Occipital lobe (tissue), 2 donors: ENCODE results near the gene MBNL2. TPM values are rescaled to one million over a fixed set of nuclear protein-coding genes. Genes with fewer than 3 reads are reported as not detected.

Source experiments
- DNase-seq: peaks from one replicate; lab custom pipeline; 2025; lab: John Stamatoyannopoulos, UW
- total RNA-seq: library from RNA; depleted of rRNA; stranded (reverse); fragments of >200 nt; gene quantifications from one replicate; pipeline ENCODE4 v1.2.3, GENCODE V29; 2014

MBNL2 gene
- total RNA-seq, 1 donor from 2014 or later, result 29.2 TPM

DNA sequence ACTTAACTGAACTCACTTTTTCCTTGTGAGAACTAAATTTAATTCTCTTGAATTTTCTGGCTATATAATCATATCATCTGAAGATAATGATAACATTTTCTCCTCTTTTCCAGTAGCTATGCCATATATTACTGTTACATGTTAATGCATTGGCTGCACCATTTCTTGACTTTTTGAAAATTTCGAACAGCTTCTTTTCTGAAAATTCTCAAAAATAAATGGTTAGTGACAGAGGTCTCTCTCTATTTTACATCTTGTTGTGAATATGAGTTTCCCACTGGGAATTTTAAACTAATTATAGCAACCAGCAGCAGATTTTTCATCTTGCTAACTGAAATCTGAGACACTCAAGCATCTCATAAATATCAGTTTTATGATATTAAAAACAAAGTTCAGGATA is 30.6 kb downstream of the MBNL2 start:
- DNase-seq, result no peak

DNA sequence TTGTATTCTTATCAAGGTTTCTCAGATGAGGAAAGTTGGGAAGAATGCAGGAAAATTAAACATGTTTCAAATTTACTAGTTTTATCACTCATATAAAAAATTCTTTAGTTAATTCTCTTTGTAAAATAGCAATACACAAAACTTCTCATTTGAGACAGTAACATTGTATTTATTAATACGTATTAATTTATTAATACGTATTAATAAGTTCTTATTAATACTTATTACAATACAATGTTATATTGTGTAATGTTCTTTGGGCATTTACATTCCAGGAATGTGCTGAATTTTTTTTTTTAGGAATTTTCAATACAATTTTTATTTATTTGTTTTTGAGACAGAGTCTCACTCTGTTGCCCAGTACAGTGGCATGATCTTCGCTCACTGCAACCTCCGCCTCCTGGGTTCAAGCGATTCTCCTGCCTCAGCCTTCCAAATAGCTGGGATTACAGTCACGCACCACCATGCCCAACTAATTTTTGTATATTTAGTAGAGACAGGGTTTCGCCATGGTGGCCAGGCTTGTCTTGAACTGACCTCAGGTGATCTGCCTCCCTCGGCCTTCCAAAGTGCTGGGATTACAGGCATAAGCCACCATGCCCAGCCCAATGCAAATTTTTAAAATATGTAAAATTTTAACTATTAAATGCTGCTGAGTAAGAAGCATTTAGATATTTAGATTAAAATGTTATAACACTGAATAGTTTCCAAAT is 31.6 kb downstream of the MBNL2 start:
- DNase-seq, result no peak

DNA sequence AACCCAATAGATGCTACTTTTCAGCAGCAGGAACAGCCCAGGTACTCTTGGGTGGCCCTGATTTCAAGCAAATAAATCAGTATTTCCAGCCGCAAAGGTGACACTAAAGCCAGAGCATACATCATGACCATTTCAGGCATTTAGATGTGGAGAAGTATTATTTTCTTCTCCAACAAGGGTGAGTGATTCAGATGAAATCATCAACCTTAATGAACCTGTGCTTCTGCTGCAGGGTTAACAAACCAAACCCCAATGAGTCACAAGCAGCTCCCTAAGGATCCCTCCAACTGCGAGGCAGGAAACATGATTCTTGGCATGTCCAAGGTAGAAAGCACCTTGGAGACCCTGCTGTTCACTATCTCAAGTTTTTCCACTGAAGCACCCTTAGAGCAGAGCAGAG is 32.7 kb downstream of the MBNL2 start:
- no peak for DNase-seq

DNA sequence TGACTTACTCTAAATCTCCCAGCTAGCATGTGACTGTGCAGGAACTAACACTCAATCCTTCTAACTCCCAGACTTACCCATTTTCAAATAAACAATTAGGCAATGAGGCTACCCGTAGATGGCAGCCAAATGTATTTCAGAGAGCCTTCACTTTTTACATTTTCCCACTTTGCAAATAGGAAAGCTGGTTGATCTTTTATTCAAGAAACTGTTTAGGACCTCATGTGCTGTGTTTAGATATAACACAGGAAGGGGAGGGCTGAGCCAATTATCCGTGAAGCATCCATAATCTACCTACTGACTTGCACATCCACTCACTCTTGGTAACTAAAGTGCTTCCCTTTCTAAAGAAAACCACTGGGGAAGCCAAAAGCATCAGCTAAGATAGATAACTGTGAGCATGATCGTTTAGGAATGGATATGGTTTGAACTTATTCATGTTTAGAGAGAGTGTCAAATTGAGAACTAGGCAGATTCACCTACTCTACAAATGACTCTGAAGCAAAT is 33.4 kb downstream of the MBNL2 start:
- no peak for DNase-seq

DNA sequence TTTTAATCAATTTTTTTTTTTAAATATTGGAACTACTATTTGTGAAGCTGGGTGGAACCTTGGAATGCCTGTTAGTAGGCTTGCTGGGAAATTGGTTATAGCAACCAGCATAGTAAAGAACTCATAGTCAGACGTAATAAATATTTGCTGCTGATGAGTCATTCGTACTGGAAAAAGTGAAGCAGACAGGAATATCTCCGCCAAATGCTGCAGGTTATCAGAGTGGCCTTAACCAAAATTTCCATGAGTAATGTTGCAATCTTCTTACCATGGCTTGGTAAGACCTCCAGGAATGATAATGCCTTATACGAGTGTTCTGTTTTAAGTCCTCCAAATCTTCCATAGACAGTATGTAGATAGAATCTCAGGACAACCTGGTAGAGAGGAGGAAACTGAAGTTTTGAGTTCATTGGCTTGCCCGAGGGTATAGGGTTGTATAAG is 34.2 kb downstream of the MBNL2 start:
- DNase-seq, result no peak

DNA sequence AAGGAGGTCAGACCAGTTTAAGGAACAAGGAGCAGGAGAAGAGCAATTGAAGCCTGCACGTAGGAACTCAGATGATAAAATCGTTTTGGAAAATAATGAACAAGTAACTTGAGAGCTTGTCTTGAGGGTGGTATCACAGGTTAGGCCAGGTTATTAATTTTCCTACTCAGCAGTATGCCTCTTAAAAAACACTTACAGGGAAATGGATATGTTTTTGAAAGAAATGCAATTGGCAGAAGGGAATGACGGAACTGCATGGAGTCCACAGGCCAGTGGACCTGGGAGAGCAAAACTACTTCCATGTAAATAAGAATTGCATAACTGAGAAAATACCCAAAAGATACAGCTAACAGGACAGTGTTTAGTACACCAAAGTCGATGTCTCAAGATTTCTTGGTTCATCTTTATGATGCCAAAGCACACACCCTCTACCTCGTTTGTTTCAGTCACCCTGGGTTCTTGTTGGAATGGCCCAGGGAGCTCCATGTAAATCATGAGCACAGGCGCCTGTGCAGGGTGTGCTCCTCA is 35.2 kb downstream of the MBNL2 start:
- DNase-seq, result no peak

DNA sequence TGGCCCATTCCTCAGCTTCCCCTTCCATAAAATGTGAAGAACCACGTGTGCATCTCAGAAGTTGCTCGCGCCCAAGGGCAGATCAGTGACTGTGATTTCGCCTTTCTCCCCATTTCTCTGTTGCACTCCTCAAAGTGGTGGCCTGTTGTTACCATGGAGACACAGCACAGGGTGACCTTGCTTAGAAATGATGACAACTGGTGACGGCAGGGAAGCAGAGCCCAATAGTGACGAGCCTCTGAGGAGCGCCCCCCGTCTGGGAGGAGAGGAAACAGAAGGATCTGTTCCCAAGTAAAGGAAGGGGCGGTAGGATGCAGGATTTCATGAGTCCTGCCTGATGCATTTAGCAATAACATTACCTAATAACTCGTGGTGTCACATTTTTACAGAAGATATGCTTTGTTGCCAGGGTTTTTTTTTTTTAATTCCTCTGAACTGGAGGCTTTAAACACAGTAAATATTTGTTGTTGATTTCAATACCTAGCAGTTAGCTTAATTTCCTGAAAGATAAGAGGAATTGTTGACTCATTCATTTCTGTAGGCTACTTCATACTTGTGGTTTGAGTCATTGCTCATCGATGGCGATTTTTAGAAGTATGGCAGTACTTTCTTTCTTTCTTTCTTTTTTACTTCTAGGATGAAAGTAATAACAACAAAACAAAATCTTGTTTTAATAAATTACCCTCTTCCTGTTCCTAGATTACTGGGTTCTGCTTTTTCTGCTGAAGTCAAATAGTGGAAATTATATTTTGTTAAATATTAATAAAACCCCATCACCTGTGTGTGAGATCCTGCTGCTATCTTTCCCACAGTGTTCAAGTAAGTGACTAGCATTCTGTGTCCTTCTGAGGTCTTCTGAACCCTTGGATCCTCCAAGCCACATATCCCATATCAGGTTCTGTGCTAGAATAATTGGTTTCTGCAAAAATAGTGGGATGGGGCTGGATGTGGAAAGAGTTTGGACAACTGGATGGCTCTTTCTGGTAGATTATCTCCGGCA is 36.0 kb downstream of the MBNL2 start:
- no peak for DNase-seq

DNA sequence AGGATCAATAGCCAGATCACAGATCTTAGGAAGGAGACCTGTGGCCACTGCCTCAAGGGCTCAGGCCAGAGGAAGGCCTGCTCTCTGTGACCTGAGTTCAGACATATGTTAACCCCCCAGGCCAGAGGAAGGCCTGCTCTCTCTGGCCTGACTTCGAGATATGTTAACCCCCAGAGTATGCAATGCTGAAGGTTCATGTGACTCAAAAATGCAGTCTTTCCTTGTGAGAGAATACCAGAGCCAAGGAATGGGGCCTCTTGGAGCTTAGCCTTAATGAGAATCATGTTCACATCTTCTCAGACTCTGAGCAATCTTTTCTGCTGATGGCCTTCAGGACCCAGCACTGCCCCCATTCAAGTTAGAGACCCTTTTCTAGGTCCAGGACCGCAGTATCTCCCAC is 36.7 kb downstream of the MBNL2 start:
- DNase-seq, result no peak

DNA sequence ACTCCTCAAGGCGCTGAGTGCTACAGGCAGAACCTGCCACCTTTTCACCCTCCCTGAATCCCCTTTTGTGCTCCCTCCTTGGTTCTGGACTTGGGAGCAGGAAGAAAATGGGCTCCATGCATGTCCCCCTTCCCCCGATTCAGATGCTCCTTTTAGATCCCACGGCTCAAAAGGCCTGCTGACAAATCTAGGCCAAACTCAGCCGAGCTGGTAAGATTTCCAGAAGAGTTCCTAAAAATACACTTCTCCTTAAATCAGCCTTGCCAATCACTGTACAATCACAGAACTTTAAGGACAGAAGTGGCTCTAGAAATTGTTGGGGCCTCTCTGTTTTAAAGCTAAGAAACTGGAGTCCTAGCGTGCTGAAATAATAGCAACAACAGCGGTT is 37.3 kb downstream of the MBNL2 start:
- no peak for DNase-seq

DNA sequence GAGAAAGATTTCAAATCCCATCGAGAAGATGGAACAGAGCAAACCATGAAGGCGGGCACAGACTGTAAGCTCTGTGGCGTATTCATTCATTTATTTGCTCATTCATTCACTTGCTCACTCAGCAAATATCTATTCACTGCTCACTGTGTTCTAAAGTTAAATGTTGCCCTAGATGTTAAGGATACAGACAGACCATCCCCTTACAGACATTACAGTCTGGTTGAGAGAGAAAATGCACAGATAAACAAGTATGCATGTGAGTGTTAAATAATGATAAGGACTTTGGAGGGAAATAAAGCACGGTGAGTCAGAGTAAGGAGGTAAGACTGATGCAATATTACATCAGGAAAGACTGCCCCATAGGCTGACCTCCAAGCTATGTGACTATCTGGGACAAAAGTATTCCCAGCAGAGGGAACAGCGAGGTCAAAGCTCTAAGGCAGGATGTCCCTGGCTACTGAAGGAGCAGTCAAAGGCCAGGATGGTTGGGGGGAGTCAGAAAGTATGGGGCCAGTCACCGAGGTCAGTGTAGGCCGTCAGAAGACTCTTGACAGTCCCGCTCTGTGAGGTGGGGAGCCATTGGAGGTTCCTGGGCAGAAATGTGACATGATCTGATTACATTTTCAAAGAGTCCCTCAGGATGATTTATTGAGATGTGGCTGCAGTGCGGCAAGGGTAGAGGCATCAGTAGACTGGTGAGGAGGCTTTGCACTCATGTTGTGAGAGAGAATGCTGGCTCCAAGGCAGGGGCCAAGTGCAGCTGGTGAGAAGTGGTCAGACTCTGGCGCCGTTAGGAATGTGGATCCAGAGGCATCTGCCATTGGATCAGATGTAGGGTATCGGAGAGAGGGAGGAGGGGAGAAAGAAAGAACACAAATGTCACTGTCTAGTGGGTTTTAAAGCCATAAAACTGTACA is 37.9 kb downstream of the MBNL2 start:
- no peak for DNase-seq

DNA sequence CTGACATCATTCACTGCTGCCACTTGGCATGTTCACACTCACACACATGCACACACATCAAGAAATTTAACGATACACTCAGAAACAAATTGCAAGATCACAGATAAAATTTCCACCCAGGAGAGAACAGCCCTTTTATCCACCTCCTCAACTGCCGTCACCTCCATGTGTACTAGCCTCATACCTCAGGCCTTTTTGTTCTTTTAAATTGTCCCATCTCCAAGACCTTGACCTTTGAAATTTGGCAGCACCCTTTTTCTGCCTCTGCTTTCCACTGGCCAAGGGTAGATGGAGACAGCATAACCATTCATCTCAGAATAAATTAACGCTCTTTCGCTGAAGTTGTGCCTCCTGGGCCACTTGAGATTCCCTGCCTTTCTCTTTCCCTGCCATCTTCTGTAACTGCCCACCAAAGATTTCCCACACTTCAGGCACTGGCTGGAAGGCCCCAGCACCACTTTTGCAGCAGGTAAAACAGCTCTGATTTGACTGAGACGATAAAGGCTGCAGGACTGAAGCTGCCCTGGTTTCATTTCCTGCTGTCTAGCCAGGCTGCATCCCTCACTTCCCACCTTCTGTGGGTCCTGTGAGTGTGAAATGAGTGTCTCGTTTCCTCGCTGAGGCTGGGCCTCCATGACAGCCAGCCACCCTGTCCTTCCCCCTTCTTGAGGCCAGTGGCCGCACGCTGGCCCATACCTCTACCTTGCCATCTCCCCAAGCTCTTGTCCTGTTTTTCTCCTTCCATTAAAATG is 39.3 kb downstream of the MBNL2 start:
- DNase-seq, result no peak

DNA sequence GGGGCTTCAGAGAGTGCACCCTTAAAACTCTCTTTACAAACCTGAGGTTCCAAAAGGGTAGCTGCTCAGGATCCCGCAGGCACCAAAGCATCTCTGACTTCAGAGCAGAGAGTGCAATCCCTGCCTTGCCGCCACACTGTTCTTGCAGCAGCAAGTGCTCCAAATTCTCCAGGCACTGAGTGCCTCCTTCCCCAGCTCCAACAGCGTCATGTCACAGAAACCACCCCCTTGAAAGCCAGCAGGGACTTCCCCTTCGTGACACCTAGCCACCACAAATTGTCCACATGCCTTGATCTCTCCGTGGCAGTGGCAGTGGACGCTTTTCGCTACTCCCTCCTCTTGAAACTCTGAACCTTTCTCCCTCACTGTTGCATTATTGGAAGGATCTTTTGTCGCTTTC is 39.9 kb downstream of the MBNL2 start:
- DNase-seq, result no peak

DNA sequence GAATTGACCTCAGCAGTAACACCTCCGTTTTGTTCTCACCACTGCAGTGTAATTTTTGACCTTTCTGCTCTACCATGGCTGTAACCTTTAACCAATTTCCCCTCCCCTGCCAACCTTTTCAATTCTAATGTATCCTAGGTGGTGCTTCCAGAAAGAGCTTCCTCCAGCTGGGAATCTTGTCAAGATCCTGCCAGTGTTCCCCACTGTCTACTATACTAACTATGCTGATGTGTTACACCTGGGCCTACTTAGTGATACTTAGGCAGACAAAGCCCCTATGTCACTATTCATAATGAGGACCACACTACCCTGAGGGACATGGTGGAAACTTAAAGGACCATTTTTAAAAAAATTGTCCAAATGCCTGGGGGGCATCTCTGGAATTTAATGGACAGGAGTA is 41.0 kb downstream of the MBNL2 start:
- DNase-seq, result no peak

DNA sequence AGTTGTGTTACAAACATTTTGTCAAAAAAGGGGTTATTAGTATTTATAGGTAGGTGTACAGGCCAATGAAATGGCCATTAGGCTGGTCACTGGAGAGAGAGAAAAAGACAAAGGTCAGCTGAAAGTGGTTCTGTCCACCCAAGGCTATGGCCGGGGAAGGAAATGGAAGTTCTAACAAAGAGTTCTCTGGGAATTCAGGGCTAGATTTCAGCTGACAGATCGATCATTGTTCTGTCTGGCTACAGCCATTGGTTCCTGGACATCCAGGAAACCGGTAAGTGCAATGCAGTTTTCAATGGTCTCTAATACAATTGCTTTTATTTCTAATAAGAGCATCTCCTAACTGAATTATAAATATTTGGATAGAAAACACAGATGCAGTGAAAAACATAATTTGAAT is 42.5 kb downstream of the MBNL2 start:
- no peak for DNase-seq

DNA sequence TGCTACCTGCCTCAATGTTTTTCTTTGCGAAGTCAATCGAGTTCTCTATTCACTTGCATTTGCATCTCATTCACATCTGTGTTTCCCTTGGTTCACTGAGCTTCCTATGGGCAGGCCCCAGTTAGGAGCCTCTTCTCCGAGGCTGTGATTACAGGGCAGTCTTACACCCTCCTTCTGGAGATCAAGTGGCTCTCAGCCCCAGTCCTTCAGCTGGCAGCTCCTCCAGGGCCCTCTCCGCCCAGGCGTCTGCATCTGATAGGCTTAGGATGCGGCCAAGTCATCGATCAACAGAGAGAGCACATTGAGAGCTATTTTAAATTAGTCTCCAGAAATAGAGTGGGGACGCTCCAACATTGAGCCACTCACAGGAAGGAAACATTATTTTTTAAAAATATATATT is 44.2 kb downstream of the MBNL2 start:
- DNase-seq, result no peak

DNA sequence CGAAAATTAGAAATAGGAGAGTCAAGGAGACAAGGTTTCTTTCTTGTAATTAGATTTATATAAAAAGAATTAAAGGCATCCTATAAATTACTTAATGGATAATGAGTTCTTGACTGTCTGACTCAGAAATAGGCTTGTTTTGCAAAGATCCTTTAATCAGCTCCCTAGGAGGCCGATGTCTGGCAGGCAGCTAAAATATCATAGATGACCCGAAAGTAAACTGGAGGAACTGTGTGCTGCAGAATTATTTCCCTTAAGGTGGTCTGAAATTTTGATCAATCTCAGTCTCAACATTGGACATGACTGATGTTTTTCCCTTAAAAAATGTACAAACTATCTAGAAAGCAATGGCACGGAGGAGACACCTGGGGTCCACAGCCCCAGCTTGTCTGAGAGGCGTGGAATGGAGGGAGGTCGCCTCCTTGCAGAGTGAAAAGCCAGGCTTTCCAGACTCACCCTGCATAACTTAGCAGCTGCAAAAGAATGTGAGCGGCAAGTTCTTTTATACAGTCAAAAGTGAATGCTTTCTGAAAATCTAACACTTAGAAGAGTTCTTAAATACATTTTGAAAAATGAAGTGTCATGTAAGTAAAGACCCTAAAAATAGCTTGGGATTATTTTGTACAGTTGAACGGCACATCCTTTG is 44.8 kb downstream of the MBNL2 start:
- DNase-seq, result no peak

DNA sequence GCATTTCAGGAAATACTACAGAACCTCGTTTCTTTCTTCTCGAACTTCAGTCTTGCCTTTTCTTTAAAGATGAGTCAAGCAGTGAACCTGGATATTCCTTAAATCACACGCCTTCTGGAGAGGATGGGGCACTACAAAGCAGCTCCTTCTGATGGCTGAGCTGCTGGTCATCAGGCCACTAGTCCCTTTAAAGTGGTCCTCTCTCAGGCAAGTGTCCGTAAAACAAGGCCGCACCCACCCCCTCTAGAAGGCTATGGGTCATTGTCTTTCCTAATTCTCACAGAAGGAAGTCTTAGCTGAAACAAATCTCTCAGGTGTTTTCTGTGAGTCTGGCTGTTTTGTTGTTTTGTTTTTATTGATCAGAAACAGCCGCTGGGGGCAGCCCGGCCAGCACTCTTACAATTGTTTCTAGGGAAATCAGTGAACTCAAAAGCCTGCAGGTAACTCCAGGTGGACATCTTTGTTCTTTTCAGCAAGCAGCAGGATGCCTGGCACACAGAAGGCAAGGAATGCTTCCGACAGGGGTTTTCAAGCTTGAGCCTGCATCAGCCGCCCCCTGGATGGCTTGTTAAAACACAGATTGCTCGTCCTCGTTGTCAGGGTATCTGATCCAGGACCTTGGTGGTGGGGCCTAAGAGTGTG is 45.4 kb downstream of the MBNL2 start:
- no peak for DNase-seq

DNA sequence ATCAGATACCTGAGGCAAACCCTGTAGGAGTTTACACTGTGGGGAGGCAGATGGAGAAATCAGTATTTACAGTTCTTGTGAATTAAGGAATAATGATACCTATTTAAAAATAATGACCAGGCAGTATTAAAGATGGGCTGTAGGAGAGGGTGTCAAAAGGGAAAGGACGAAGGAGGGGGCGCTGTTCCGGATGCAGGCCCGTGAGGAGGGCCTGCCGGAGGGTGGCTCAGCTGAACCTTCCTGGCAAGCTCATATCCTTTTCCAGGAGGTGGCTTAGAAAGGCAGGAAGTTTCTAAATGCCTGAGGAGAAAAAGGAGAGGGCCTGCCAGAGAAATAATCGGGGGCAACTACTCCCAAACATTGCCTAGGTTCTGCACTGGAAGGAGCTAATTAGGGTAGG is 46.6 kb downstream of the MBNL2 start:
- no peak for DNase-seq

DNA sequence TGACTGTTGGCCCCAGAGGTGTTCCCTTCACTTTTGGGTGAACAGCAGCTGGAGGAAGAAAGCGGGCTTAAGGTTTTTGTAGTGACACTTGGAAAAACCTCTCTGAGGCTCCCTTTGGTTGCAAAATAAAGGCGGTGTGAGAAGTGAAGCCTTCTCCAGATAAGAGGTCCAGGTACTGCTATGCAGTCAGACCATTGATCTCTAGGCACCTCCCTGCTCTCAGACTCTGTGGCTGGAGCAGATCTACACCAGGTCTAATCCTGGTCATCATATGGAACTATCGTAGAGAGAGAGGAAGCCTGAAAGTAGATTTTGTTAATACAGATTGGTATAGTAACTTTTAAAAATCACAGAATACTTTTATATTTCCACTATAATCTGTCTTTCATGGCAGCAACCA is 47.5 kb downstream of the MBNL2 start:
- DNase-seq, result no peak
